Measurements from ENCODE around the gene RPL12. TPM values are rescaled to one million over a fixed set of nuclear protein-coding genes. Genes with fewer than 3 reads are reported as not detected.

The RPL12 gene
- total and polyA plus RNA-seq, 8 donors = 902 to 2,099 (median 1,833) TPM

DNA sequence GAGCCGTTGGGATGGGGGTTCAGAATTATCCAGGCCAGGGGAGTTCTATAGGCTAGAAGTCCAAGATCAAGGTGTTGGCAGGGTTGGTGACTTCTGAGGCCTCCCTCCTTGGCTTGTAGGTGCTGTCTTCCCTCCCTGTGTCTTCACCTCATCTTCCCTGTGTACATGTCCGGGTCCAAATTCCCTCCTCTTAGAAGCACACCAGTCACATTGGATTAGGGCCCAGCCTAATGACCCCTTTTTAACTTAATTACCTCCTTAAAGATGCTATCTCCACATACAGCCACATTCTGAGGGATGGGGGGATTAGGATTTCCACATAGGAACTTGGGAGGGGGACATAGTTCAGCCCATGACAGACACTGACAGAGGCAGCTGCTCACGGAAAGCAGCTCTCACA is 12.2 kb upstream of the RPL12 start:
- H3K27me3 ChIP-seq = no peaks in the 10 kb centered on the region
- no peaks in the 10 kb centered on the region for H3K4me1 ChIP-seq
- peaks cover 0 to 87% of the 10 kb centered on the region in 2 donors for H3K36me3 ChIP-seq
- TF ChIP-seq, protein P1, sequence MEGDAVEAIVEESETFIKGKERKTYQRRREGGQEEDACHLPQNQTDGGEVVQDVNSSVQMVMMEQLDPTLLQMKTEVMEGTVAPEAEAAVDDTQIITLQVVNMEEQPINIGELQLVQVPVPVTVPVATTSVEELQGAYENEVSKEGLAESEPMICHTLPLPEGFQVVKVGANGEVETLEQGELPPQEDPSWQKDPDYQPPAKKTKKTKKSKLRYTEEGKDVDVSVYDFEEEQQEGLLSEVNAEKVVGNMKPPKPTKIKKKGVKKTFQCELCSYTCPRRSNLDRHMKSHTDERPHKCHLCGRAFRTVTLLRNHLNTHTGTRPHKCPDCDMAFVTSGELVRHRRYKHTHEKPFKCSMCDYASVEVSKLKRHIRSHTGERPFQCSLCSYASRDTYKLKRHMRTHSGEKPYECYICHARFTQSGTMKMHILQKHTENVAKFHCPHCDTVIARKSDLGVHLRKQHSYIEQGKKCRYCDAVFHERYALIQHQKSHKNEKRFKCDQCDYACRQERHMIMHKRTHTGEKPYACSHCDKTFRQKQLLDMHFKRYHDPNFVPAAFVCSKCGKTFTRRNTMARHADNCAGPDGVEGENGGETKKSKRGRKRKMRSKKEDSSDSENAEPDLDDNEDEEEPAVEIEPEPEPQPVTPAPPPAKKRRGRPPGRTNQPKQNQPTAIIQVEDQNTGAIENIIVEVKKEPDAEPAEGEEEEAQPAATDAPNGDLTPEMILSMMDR (IDR thresholded peaks at IDR 0.05) = no peak
- ATAC-seq = no peak
- DNase-seq = no peak
- intact Hi-C loops (cut with DNase I) = no loop called here
- H3K4me3 ChIP-seq = no peak overlapping the region
- H3K9me3 ChIP-seq = no peaks in the 10 kb centered on the region
- H3K27ac ChIP-seq = no peak overlapping the region

DNA sequence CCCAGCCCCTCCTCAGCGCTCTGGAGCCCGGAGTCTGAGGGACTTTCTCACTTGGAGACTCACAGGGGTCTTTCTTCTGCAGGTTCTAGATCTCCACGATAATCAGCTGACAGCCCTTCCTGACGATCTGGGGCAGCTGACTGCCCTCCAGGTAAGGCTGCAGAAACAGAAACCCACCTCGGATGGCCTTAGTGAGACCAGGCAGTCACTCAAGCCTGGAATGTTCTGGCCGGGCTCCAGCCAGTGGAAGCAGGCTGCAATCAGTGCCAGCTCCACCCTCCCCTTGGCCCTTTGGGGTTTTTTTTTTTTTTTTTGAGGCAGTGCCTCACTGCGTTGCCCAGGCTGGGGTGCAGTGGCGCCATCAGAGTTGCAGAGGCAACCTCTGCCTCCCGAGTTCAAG is 7.7 kb upstream of the RPL12 start:
- Histone ChIP-seq H3K4me3 (no peak overlapping the region), H3K9me3 (no peaks in the 10 kb centered on the region), H3K27me3 (no peaks in the 10 kb centered on the region), H3K4me1 (peaks cover 0 to 22% of the 10 kb centered on the region in 2 donors), H3K36me3 (peaks cover 0 to 70% of the 10 kb centered on the region in 2 donors), H3K27ac (no peak overlapping the region)
- DNase-seq = peak in 2 of 4 donors; percentile 40 to 81
- intact Hi-C loops (cut with DNase I) = no loop called here
- ATAC-seq = peak; percentile 67
- TF ChIP-seq, protein P1 (IDR thresholded peaks at IDR 0.05) = no peak

- TF ChIP-seq, protein P1 (IDR thresholded peaks at IDR 0.05) = no peak
- intact Hi-C loops (cut with DNase I) = no loop called here
- Histone ChIP-seq H3K27ac (no peak overlapping the region), H3K27me3 (no peaks in the 10 kb centered on the region), H3K4me3 (no peak overlapping the region), H3K4me1 (peaks cover 0 to 30% of the 10 kb centered on the region in 2 donors), H3K36me3 (peaks cover 0 to 54% of the 10 kb centered on the region in 2 donors), H3K9me3 (no peaks in the 10 kb centered on the region)
- ATAC-seq (no peak), DNase-seq (no peak)
Observed at GRCh38 chr9:127457191-127457878, 6.1 kb upstream of the RPL12 start.

GRCh38 chr9:127455324-127455992 is 4.3 kb upstream of the RPL12 start:
- Histone ChIP-seq H3K27me3 (no peaks in the 10 kb centered on the region), H3K4me3 (no peak overlapping the region), H3K36me3 (peaks cover 0 to 37% of the 10 kb centered on the region in 2 donors), H3K4me1 (peaks cover 0 to 36% of the 10 kb centered on the region in 2 donors), H3K9me3 (no peaks in the 10 kb centered on the region), H3K27ac (peak overlapping the region in 1 of 2 donors; percentile 83)
- ATAC-seq (no peak), DNase-seq (peak in 1 of 4 donors; percentile 81)
- intact Hi-C loops (cut with DNase I) = no loop called here
- TF ChIP-seq, protein P1 (IDR thresholded peaks at IDR 0.05) = peak in 1 of 2 donors; percentile 18

DNA sequence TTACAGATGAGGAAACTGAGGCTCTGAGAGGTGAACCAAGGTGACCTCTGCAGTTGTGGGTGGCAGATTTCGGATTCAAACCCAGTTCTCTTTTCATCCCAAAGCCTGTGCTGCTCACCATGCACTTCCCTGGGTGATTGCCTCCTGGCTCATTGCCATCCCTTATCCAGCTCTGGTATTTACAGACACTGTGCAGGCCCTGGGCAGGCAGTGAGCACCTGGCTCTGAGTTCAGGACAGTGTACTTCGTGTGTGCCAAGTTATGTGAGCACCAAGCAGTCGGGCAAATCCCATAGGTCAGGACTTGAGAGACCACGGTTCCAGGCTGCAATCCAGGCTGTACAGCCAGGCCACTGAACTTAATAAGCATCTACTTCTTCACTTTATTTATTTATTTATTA is 1.5 kb upstream of the RPL12 start:
- peak overlapping the region in 1 of 2 donors; percentile 81 for H3K4me3 ChIP-seq
- ATAC-seq (peak; percentile 8), DNase-seq (peak in 2 of 4 donors; percentile 21 to 53)
- intact Hi-C loops (cut with DNase I) = no loop called here
- peaks cover 14 to 64% of the 10 kb centered on the region in 2 donors for H3K4me1 ChIP-seq
- no peaks in the 10 kb centered on the region for H3K27me3 ChIP-seq
- peak overlapping the region in 1 of 2 donors; percentile 87 for H3K27ac ChIP-seq
- TF ChIP-seq, protein P1 (IDR thresholded peaks at IDR 0.05) = no peak
- no peaks in the 10 kb centered on the region for H3K9me3 ChIP-seq
- peaks cover 0 to 39% of the 10 kb centered on the region in 2 donors for H3K36me3 ChIP-seq
